Fibroblast of the conjunctiva (primary cell): ENCODE results near the gene OVCA2.
A peak's percentile ranks its signal among the peaks of the same experiment; 100 is the strongest.

Source experiments
- DNase-seq: peaks from one replicate; pipeline ENCODE4 v3.0.0-alpha.2; 2010; ENCODE audit warnings: low read depth

Gene OVCA2

DNA sequence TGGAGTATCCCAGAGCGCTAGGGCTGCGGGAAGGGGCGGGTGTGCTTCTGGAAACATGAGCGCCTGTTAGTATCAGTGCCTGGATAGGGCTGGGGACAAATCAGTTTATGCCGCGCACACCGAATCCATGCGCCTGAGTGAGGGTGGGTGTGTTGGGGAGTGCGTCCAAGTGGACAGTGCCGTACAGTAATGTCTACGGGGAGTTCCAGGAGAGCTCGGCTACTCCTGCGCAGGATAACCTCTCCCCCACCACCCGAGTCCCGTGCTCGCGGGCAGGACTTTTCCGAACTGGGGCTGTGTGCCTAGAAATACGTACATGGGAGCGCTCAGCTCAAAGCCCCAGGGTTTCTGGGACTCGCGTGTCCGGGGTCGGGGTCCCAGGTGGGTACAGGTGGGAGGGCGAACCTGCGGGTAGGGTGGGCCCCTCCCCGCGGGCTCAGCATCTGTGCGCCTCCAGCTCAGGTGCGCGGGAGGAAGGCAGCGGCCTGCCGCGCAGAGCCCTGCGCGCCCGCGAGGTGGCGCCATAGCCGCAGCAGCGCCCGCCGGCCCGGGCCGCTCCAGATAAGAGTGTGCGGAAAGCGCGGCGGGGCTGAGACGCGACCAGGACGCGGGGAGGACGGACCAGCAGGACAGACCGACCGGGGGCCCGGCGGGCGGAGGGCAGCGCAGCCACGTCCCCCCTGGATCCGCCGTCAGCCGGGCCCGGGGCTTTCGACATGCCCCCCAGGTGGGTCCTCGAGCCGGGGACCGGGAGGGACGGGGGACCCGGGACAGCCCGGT lies 12.9 kb downstream of the OVCA2 start, which contains the start of gene HIC1:
HIC1 (plus strand) TSS at position 592 of the 780 bp plus-strand sequence. CDS start 1,588 bp downstream, outside the sequence.
- no peak for DNase-seq

DNA sequence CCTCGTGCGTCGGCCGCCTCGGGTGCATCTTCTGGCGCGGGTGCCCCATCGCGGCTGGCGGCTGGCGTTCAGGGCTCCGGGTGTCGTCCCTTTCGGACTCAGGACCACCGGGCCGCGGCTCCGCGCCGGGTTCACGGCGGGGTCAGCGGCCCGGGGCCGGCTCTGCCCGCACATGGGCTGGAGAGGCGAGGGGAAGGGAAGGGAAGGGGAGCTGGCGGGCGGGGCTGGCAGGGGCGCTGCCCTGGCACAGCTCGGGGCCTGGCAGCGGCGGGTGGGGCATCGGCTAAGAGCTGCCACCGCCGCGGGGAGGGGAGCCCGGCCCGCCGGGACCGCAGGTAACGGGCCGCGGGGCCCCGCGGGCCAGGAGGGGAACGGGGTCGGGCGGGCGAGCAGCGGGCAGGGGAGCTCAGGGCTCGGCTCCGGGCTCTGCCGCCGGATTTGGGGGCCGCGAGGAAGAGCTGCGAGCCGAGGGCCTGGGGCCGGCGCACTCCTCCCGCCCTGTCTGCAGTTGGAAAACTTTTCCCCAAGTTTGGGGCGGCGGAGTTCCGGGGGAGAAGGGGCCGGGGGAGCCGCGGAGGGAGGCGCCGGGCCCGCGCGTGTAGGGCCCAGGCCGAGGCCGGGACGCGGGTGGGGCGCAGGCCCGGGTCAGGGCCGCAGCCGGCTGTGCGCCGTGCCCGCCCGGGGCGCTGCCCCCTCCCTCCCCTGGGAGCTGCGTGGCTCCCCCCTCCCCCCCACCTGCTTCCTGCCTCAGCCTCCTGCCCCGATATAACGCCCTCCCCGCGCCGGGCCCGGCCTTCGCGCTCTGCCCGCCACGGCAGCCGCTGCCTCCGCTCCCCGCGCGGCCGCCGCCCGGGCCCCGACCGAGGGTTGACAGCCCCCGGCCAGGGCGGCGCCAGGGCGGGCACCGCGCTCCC lies 13.7 kb downstream of the OVCA2 start:
- no peak for DNase-seq

DNA sequence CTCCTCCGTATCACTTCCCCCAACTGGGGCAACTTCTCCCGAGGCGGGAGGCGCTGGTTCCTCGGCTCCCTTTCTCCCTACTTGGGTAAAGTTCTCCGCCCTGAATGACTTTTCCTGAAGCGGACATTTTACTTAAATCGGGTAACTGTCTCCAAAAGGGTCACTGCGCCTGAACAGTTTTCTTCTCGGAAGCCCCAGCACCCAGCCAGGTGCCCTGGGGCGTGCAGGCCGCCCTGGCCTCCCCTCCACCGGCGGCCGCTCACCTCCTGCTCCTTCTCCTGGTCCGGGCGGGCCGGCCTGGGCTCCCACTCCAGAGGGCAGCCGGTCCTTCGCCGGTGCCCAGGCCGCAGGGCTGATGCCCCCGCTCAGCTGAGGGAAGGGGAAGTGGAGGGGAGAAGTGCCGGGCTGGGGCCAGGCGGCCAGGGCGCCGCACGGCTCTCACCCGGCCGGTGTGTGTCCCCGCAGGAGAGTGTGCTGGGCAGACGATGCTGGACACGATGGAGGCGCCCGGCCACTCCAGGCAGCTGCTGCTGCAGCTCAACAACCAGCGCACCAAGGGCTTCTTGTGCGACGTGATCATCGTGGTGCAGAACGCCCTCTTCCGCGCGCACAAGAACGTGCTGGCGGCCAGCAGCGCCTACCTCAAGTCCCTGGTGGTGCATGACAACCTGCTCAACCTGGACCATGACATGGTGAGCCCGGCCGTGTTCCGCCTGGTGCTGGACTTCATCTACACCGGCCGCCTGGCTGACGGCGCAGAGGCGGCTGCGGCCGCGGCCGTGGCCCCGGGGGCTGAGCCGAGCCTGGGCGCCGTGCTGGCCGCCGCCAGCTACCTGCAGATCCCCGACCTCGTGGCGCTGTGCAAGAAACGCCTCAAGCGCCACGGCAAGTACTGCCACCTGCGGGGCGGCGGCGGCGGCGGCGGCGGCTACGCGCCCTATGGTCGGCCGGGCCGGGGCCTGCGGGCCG lies 14.7 kb downstream of the OVCA2 start:
- DNase-seq = no peak

GRCh38 chr17:2057175-2057759 lies 15.4 kb downstream of the OVCA2 start:
- no peak for DNase-seq

DNA sequence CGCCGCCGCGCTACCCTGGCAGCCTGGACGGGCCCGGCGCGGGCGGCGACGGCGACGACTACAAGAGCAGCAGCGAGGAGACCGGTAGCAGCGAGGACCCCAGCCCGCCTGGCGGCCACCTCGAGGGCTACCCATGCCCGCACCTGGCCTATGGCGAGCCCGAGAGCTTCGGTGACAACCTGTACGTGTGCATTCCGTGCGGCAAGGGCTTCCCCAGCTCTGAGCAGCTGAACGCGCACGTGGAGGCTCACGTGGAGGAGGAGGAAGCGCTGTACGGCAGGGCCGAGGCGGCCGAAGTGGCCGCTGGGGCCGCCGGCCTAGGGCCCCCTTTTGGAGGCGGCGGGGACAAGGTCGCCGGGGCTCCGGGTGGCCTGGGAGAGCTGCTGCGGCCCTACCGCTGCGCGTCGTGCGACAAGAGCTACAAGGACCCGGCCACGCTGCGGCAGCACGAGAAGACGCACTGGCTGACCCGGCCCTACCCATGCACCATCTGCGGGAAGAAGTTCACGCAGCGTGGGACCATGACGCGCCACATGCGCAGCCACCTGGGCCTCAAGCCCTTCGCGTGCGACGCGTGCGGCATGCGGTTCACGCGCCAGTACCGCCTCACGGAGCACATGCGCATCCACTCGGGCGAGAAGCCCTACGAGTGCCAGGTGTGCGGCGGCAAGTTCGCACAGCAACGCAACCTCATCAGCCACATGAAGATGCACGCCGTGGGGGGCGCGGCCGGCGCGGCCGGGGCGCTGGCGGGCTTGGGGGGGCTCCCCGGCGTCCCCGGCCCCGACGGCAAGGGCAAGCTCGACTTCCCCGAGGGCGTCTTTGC lies 16.2 kb downstream of the OVCA2 start:
- DNase-seq = no peak

DNA sequence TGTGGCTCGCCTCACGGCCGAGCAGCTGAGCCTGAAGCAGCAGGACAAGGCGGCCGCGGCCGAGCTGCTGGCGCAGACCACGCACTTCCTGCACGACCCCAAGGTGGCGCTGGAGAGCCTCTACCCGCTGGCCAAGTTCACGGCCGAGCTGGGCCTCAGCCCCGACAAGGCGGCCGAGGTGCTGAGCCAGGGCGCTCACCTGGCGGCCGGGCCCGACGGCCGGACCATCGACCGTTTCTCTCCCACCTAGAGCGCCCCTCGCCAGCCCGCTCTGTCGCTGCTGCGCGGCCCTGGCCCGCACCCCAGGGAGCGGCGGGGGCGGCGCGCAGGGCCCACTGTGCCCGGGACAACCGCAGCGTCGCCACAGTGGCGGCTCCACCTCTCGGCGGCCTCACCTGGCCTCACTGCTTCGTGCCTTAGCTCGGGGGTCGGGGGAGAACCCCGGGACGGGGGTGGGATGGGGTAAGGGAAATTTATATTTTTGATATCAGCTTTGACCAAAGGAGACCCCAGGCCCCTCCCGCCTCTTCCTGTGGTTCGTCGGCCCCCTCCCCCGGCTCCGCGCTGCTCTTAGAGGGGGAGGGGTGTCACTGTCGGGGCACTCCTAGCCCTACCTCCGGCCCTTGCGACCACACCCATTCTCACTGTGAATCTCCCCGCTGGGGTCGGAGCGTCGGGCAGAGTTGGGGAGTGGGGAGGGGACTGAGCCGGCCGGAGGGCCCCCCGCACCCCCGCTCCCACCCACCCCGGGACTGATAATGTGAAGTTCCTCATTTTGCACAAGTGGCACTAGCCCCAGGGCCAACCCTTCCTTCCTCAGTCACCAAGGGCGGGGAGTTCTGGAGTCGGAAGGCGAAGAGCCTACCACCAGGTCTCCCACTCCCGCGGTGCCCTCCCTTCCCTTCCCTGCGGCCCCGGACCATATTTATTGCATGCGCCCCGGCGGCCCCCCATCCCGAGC lies 17.0 kb downstream of the OVCA2 start:
- peak; percentile 66 for DNase-seq

DNA sequence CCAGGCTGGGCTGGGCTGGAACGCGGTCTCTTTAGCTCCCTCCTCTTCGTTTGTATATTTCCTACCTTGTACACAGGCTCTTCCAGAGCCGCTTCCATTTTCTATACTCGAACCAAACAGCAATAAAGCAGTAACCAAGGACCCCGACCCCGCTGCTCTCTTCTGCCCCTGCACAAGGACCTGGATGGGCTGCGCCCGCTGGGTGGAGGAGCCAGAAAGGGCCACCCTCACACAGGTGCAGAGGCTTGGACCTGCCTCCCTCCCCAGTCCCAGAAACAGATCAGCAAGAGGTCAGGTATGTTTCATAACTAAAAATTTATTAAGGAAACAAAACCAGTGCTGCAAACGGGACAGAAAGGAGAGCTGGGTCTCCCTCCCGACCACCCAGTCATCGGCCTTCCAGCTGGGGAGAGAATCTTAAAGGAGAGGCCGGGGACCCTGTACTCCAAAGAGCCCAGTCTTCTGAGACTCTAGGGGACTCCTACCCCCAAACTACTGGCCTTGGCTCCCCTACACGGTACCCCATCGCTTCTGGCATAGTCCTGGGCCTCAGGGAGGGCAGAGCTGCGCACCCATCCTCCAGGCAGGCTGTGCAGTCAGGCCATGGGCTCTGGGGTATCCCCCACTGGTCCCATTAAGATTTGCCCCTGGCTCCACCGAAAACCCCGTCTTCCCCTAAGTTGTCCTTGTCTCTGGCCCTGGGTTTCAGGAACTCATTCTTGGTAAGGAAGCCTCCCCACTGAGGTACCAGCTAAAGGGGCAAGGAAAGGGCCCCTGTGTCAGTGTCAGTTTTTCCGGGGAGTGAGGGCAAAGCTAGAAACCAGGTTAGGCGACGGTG lies 17.9 kb downstream of the OVCA2 start:
- no peak for DNase-seq

DNA sequence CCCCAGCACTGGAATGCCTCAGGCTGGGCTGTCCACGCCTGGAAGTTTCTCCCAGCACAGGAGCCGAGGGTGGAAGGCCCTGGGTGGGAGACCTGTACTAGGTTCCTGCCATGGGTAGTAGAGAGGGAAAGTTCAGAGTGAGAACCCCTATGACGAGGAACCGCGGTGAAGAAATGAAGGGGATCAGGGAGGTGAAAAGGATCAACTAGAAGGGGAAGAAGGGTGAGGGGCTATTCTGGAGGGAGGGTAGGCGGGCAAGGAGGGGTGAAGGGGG lies 18.5 kb downstream of the OVCA2 start:
- DNase-seq = no peak

- DNase-seq = no peak
Observed at GRCh38 chr17:2060681-2061440, 19.0 kb downstream of the OVCA2 start.

DNA sequence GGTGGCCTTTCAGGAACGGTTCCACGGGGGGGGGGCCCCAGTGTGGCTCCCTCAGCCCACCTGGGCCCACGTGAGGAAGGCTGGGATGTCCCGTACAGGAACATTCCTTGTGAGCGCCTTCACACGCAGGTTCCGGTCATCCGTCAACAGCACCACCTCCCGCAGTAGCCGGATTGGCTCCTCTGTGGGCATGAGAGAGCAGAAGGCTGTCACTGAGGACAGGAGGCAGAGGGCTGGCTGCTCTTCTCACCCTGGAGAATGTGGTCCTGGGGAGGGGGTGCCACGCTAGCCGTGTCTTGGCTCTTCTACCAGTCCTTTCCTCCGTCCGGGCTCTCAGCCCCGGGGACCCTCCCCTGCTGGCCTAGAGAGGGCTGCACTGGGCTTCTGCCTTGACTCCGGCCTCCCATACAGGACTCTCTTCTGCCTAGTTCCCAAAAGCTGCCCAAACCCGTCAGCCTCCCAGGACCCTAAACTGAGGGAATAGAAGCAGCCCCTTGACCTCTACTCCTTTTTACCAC lies 19.7 kb downstream of the OVCA2 start:
- DNase-seq = no peak

DNA sequence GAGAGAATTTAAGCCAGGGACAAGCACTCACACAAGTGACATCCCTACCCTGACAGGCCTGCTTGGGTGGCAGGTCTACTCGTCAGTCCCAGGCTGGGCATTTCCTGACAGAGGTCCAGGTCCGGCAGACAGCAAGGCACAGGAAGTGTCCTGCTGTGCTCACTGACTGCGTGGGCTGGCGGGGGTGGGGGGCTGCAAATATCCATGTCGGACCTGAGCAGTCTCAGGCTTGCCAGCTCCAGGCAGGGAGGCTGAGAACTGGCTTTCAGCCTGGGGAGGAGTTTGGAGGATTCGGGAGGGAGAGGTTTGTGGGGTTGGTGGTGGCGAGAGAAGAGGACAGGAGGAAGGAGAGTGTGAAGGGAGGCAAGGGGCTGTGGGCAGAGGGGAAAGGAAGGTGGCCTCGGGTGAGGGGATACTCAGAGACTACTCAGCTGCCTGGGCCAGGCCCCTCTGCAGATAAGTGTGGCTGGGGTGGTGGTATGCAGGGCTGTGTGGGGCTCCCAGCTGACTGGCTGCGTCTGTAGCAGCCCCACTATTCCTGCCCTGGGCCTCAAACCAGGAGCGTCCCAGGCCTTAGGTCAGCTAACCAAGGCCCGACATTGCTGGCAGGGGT lies 20.9 kb downstream of the OVCA2 start:
- DNase-seq = no peak

DNA sequence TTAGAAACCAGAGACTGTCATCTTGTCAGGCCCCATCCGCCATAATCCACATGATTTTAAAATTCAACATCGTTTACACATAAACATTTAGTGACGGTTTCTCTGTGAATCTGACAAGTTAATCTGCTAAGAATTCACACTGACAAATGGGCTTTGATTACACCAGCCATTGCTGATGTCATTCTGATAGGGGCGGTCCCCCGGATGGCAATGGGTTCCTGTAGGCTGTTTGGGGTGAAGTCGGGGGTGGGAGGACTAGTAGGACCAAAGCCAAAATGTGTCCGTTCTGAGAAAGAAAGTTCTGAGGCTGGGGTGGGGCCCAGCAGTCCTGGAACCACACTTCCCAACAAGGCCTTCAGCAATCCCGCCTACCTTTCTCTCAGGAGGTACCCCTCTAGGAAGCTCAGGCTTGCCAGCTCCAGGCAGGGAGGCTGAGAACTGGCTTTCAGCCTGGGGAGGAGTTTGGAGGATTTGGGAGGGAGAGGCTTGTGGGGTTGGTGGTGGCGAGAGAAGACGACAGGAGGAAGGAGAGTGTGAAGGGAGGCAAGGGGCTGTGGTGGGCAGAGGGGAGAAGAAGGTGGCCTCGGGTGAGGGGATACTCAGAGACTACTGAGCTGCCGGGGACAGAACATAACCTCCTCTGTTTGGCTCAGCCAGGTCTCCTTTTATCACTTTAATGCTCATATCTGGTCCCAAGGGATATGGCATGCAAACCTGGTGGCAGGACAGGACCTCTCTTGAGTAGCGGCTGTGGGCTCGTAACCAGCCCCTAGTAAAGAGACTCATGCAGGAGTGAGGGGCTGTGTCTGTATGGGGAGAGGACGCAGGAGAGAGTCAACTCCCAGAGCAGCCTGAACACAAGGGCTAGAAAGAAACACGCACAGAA lies 21.7 kb downstream of the OVCA2 start:
- DNase-seq = no peak

DNA sequence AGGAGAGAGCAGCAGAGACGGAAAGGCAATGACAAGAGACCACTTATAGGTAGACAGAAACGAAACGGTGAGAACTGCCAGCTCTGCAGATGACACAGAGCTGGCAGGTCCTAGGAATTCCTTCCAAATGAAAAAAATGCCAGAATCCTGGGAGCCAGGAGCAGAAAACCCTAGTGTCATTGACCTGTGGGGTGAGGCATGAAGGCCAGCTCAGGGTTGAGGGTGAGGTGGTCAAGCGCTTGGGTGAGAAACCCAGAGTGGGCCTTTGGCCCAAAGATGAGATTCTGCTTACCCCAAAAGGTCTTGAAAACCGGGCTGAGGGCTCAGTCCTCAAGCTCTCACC lies 22.3 kb downstream of the OVCA2 start:
- no peak for DNase-seq

DNA sequence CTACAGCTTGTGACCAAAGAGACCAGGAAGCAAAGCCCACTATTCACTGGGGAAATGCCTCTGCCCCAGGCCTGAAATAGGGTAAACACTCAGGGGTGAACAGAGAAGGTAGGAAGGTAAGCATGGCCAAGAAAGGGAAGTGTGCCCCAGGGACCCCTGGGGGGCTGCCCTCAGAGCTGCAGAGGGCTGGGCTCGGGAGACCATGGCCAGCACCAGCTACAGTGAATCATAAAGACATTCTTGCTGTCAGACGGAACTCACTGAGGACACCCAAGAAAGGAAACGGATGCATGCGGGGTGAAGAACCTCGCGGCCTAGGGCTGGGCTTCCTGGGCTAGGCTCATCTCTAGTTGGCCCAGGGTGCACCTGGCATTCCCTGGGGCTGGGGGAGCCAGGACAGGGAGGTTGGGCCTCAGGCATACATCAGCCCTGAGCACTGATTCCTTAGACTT lies 22.7 kb downstream of the OVCA2 start:
- DNase-seq = no peak

GRCh38 chr17:2064980-2065785 lies 23.4 kb downstream of the OVCA2 start:
- DNase-seq = no peak
